K562 (cell line): ENCODE data around the gene PDE1A. TPM values are rescaled to one million over a fixed set of nuclear protein-coding genes. Genes with fewer than 3 reads are reported as not detected.

Source experiments
- ATAC-seq: fragments of 200-7000 bp; cut with Tn5 transposase; 3 replicates; pipeline ENCODE4 v1.9.1; 2020; ENCODE audit warnings: moderate library complexity
- BruUV-seq: library from RNA; stranded (reverse); fragments of 400-500 nt; replicated peaks from 2 replicates; lab custom pipeline; 2021; lab: Mats Ljungman, UMichigan
- CTCF ChIA-PET: fragments of 300-600 bp; formaldehyde crosslinking; extraction: SDS; loops from one replicate; lab custom pipeline; 2021; ENCODE audit warnings: low intra/inter-chr PET ratio; lab: Yijun Ruan, JAX
- POLR2A ChIA-PET: fragments of 300-600, 350-650 bp; sonication (Branson Sonifier 250); formaldehyde crosslinking; extraction: SDS; loops from one replicate; lab custom pipeline; 2021; ENCODE audit warnings: antibody characterized with exemption, inconsistent platforms; lab: Yijun Ruan, JAX
- DNase-seq, 4 experiments: peaks; one replicate each; pipeline versions ENCODE4 v3.0.0 to v3.0.0-alpha.2; 2011 to 2018; ENCODE audit warnings: low spot score in 3 of 4, mixed read lengths in 3 of 4; ENCODE audit errors: extremely low read depth in 1 of 4
- FAIRE-seq: peaks from 2 replicates; lab custom pipeline; 2011; peaks lifted over from hg19 to GRCh38; lab: Jason Lieb, UNC
- H2AFZ ChIP-seq: 2 replicates; pipeline ENCODE4 v1.6.0; 2011; ENCODE audit warnings: low read depth, low read length, control low read depth, inconsistent platforms
- H3K27ac ChIP-seq: fragments of 200-600 bp; 3 replicates; pipeline ENCODE4 v1.8.0; 2011; ENCODE audit warnings: low read depth, mild to moderate bottlenecking, control low read depth, inconsistent platforms, low read length, moderate library complexity, mixed read lengths; ENCODE audit errors: extremely low read depth
- H3K27me3 ChIP-seq, 2 experiments: fragments of 300-600 bp in 1 of 2; 2 replicates in 1 of 2; 3 replicates in 1 of 2; pipeline versions ENCODE4 v1.6.0 to v1.8.0; 2011; ENCODE audit warnings: inconsistent platforms in 2 of 2, low read length in 2 of 2, mild to moderate bottlenecking in 1 of 2, mixed read lengths in 1 of 2, moderate library complexity in 1 of 2; ENCODE audit not compliant: control insufficient read depth in 2 of 2, insufficient read depth in 2 of 2
- H3K36me3 ChIP-seq: fragments of 300-600 bp; 3 replicates; pipeline ENCODE4 v1.8.0; 2011; ENCODE audit warnings: mild to moderate bottlenecking, low read length, inconsistent platforms; ENCODE audit not compliant: control insufficient read depth, insufficient read depth
- H3K4me1 ChIP-seq, 2 experiments: fragments of 200-600 bp in 1 of 2; replicated peaks in 1 of 2; 2 replicates in 1 of 2; 3 replicates in 1 of 2; pipeline versions ENCODE4 v1.5.1 to v1.8.0; 2011; ENCODE audit warnings: inconsistent platforms in 2 of 2, low read length in 2 of 2, mild to moderate bottlenecking in 1 of 2, mixed read lengths in 1 of 2, moderate library complexity in 1 of 2; ENCODE audit not compliant: control insufficient read depth in 2 of 2, insufficient read depth in 2 of 2
- H3K4me2 ChIP-seq: 2 replicates; pipeline ENCODE4 v1.6.1; 2011; ENCODE audit warnings: low read length, control low read depth, inconsistent platforms, mixed read lengths; ENCODE audit not compliant: insufficient read depth
- H3K4me3 ChIP-seq: fragments of 200-600 bp; sonication (generic), shearing (Covaris generic); 2 replicates; pipeline ENCODE4 v1.5.1; 2016; ENCODE audit warnings: control low read depth, inconsistent platforms
- H3K79me2 ChIP-seq: fragments of 200-600 bp; 3 replicates; pipeline ENCODE4 v1.8.0; 2011; ENCODE audit warnings: low read length, inconsistent platforms; ENCODE audit not compliant: control insufficient read depth, insufficient read depth
- H3K9ac ChIP-seq, 2 experiments: 2 replicates each; pipeline versions ENCODE4 v1.6.0 to v1.6.1; 2011; ENCODE audit warnings: low read depth in 2 of 2, low read length in 2 of 2, control low read depth in 1 of 2, inconsistent platforms in 1 of 2, mild to moderate bottlenecking in 1 of 2, mixed read lengths in 1 of 2; ENCODE audit not compliant: insufficient read depth in 1 of 2
- H3K9me1 ChIP-seq: one replicate; pipeline ENCODE4 v1.6.0; 2011; ENCODE audit warnings: inconsistent platforms, mild to moderate bottlenecking, low read length, moderate library complexity; ENCODE audit not compliant: control insufficient read depth, insufficient read depth
- H3K9me3 ChIP-seq: replicated peaks from 2 replicates; pipeline ENCODE4 v1.5.1; 2011; ENCODE audit warnings: low read depth, low read length, inconsistent platforms; ENCODE audit not compliant: control insufficient read depth, insufficient read depth
- H4K20me1 ChIP-seq: replicated peaks from 2 replicates; pipeline ENCODE4 v1.6.1; 2011; ENCODE audit warnings: low read length, inconsistent platforms, mixed read lengths; ENCODE audit not compliant: control insufficient read depth, insufficient read depth
- FOXJ2 ChIP-seq: fragments of 200-800 bp; sonication (Bioruptor generic); IDR thresholded peaks from 2 replicates; pipeline ENCODE4 v1.6.1; 2016; ENCODE audit warnings: missing genetic modification characterization, missing compliant biosample characterization
- NR2F6 ChIP-seq: fragments of 450-650 bp; formaldehyde crosslinking; IDR thresholded peaks from 2 replicates; pipeline ENCODE4 v1.4.0; 2020; ENCODE audit warnings: mild to moderate bottlenecking
- TOE1 ChIP-seq, 2 experiments: fragments of 450-650 bp in 1 of 2; sonication (generic) in 1 of 2; formaldehyde crosslinking in 1 of 2; IDR thresholded peaks; 2 replicates each; pipeline versions ENCODE4 v1.7.1 to v1.8.0; 2016 to 2022; ENCODE audit warnings: borderline replicate concordance in 2 of 2, mild to moderate bottlenecking in 2 of 2, antibody characterized with exemption in 1 of 2, inconsistent platforms in 1 of 2, low read depth in 1 of 2, missing genetic modification reagents in 1 of 2, moderate library complexity in 1 of 2
- ZZZ3 ChIP-seq: fragments of 450-650 bp; IDR thresholded peaks from 2 replicates; pipeline ENCODE4 v1.6.1; 2016; ENCODE audit warnings: antibody characterized with exemption, mild to moderate bottlenecking, moderate library complexity
- WGBS: fragments of 100-300 bp; shearing (Covaris generic); methylation state at CpG from one replicate; pipeline ENCODE4 v1.1.6; 2016; ENCODE audit warnings: low coverage, mixed read lengths; ENCODE audit not compliant: insufficient coverage; ENCODE audit errors: missing lambda C conversion rate; 5-methylcytosine and 5-hydroxymethylcytosine counted together
- in situ Hi-C: fragments of 300-500 bp; cut with MboI; formaldehyde crosslinking; loops from 4 replicates; pipeline ENCODE4 v1.15.0; 2018; ENCODE audit warnings: inconsistent platforms, mixed read lengths
- intact Hi-C: fragments of 100-400 bp; cut with micrococcal nuclease; formaldehyde crosslinking; loops from 2 replicates; pipeline ENCODE4 v1.14.2; 2022
- polyA plus RNA-seq, 8 experiments: library from polyadenylated mRNA; depleted of rRNA in 4 of 8; stranded (reverse) in 5 of 8; unstranded in 3 of 8; fragments of >200 nt; fragmentation: Nextera tagmentation in 2 of 8; fragmentation: Illumina TruSeq in 1 of 8; extraction: Ambion mirVana in 2 of 8; extraction: Trizol in 1 of 8; gene quantifications; 2 replicates each; pipeline versions ENCODE4 v1.2.1 to v1.2.3, GENCODE V29; 2011 to 2014; ENCODE audit warnings: inconsistent platforms in 1 of 8, missing spikeins in 1 of 8
- total RNA-seq, 7 experiments: library from RNA; depleted of rRNA in 6 of 7; stranded (reverse); fragments of >200 nt in 6 of 7; fragmentation: Illumina TruSeq in 2 of 7; extraction: Trizol in 2 of 7; gene quantifications; 2 replicates each; pipeline versions ENCODE4 v1.2.1 to v1.2.3, GENCODE V29; 2011 to 2021; ENCODE audit warnings: low replicate concordance in 1 of 7
- TF ChIP-seq, protein P1 (sequence below): fragments of 250-450 bp; sonication (Bioruptor Pico); IDR thresholded peaks from 2 replicates; pipeline ENCODE4 v1.5.0; 2021; ENCODE audit warnings: mild to moderate bottlenecking, moderate library complexity

The PDE1A gene
- total and polyA plus RNA-seq, 9 of the 15 experiments (the other 6 are each of a cell fraction or from before 2014, with no cell fraction given), result 0.14 to 0.91 (median 0.32) TPM

DNA sequence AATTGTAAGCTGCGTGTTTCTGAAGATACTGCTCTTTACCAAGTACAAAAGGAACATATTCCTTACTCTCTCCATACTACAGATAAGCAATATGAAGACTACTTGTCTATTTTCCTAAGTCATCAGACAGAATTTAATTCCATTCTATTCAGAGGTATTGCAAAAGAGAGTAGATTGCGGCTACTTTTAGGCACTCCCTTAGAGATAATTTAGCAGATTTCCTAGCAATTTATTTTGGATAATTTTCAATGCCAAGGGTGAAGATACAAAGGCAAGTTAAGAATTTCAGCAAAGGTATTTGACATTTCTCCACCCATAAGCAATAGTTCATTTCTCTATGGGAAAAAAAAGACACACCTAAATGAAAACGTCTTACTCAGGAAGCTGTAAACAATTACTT lies 161.1 kb downstream of the PDE1A start:
- no TSS peak for BruUV-seq
- H3K4me2 ChIP-seq, result no peak overlapping the region
- in situ Hi-C loops, result no loop called here
- H3K27ac ChIP-seq, result no peak overlapping the region
- no peak overlapping the region for H2AFZ ChIP-seq
- no peaks in the 10 kb centered on the region for H4K20me1 ChIP-seq
- POLR2A ChIA-PET, result no interaction called here
- FAIRE-seq (no peak), ATAC-seq (no peak), DNase-seq (no peak)
- no peaks in the 10 kb centered on the region for H3K4me1 ChIP-seq
- no peaks in the 10 kb centered on the region for H3K9me1 ChIP-seq
- H3K9ac ChIP-seq, result no peak overlapping the region
- 0% methylated on average over 3 of the region's 3 CpGs for WGBS
- intact Hi-C loops, result no loop called here
- no peaks in the 10 kb centered on the region for H3K79me2 ChIP-seq
- H3K9me3 ChIP-seq, result no peaks in the 10 kb centered on the region
- TF ChIP-seq, protein P1, sequence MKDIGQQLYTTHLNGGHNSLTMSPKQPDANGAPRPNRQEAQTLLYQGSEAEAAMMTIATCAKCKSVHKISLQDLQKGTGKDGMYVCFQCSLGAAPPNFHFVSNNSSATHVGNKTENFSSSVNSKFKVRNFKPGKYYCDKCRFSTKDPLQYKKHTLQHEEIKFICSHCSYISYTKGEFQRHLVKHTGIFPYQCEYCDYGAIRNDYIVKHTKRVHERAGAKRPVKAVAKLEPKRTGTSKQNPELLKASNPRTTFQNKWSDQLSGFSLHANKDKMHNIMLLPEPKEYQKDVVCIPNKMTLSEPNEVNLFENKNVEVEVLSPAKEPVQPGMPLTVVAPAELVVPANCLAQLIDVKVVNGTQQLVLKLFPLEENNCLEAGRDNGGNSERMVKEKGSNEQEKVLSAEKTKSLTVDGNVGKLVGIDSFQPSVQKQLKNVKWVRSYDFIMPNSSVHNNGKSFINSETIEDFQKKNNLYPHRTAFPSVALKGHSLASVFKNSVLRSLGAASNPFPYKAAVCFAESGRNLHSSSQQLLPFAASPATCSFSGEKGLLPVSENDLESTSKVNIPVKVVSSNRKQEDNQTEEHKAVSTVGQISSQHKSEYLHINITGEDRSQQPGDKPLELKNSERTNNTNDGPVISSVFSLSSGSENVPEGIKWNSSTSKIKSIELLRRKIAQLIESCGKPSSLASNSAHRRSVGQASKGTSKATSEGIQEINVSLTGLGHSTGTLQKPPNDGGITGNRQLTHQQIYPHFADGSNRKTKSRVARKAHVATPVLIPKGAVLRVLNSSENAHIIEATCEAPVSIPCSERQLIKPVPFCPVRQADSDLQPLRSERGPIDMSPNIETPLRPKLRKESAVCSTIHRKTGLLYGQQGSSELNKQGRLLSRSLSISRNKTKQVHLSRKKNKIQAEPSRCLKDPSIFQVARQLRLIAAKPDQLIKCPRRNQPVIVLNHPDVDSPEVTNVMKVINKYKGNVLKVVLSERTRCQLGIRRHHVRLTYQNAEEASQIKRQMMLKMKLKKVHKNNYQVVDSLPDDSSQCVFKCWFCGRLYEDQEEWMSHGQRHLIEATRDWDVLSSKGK (CRISPR knock-in tag), result no peak
- TF ChIP-seq FOXJ2 (tag) (no peak), NR2F6 (CRISPR knock-in tag) (no peak), ZZZ3 (no peak), TOE1 (IDR thresholded peaks at IDR 0.05; ENCODE audit: borderline replicate concordance) (no peak), TOE1 (CRISPR knock-in tag; IDR thresholded peaks at IDR 0.05; ENCODE audit: borderline replicate concordance, low read depth) (no peak)
- no peaks in the 10 kb centered on the region for H3K36me3 ChIP-seq
- H3K4me3 ChIP-seq, result no peak overlapping the region
- H3K27me3 ChIP-seq, result no peaks in the 10 kb centered on the region
- CTCF ChIA-PET, result no interaction called here
